GM12878 (cell line): ENCODE measurements around the gene MRTFB. TPM values are rescaled to one million over a fixed set of nuclear protein-coding genes. Genes with fewer than 3 reads are reported as not detected.

Experiments
- ATAC-seq: fragments of 200-7000 bp; cut with Tn5 transposase; 3 replicates; pipeline ENCODE4 v1.9.1; 2020; ENCODE audit warnings: mild to moderate bottlenecking, moderate library complexity
- BruUV-seq: library from RNA; stranded (reverse); fragments of 400-500 nt; replicated peaks from 2 replicates; lab custom pipeline; 2021; lab: Mats Ljungman, UMichigan
- CTCF ChIA-PET: fragments of 300-600 bp; sonication (Branson Sonifier 250); formaldehyde crosslinking; extraction: SDS; loops from one replicate; lab custom pipeline; 2021; ENCODE audit warnings: inconsistent platforms; lab: Yijun Ruan, JAX
- POLR2A ChIA-PET: fragments of 350-600 bp; formaldehyde crosslinking; extraction: SDS; loops from one replicate; lab custom pipeline; 2021; ENCODE audit warnings: inconsistent platforms; lab: Charles Lee
- RAD21 ChIA-PET: fragments of 300-600 bp; sonication (Branson Sonifier 250); formaldehyde crosslinking; loops from one replicate; lab custom pipeline; 2023; ENCODE audit warnings: antibody characterized with exemption; ENCODE audit not compliant: unreplicated experiment; lab: Charles Lee
- SMC1A ChIA-PET: fragments of 300-600 bp; sonication (Branson Sonifier 250); formaldehyde crosslinking; loops from one replicate; lab custom pipeline; 2023; ENCODE audit not compliant: unreplicated experiment, uncharacterized antibody; lab: Charles Lee
- DNase-seq: peaks from one replicate; pipeline ENCODE4 v3.0.0-alpha.2; 2011; ENCODE audit warnings: low read depth, low spot score
- FAIRE-seq: peaks from 3 replicates; lab custom pipeline; 2011; peaks lifted over from hg19 to GRCh38; lab: Jason Lieb, UNC
- H2AFZ ChIP-seq: 2 replicates; pipeline ENCODE4 v1.6.0; 2011; ENCODE audit warnings: low read depth, low read length, control low read depth; ENCODE audit not compliant: control insufficient read depth
- H3K27ac ChIP-seq: 2 replicates; pipeline ENCODE4 v1.5.1; 2011; ENCODE audit warnings: control low read depth; ENCODE audit not compliant: control insufficient read depth, insufficient read depth
- H3K27me3 ChIP-seq, 2 experiments: replicated peaks in 1 of 2; 2 replicates each; pipeline versions ENCODE4 v1.6.0 to v1.6.1; 2011; ENCODE audit warnings: low read length in 1 of 2; ENCODE audit not compliant: control insufficient read depth in 2 of 2, insufficient read depth in 2 of 2
- H3K36me3 ChIP-seq, 2 experiments: 2 replicates each; pipeline ENCODE4 v1.5.1; 2011; ENCODE audit warnings: low read length in 1 of 2; ENCODE audit not compliant: control insufficient read depth in 2 of 2, insufficient read depth in 2 of 2
- H3K4me1 ChIP-seq: 2 replicates; pipeline ENCODE4 v1.6.1; 2011; ENCODE audit warnings: mild to moderate bottlenecking, low read length, moderate library complexity, mixed read lengths; ENCODE audit not compliant: control insufficient read depth, insufficient read depth
- H3K4me2 ChIP-seq: 2 replicates; pipeline ENCODE4 v1.6.0; 2011; ENCODE audit warnings: control low read depth; ENCODE audit not compliant: control insufficient read depth, insufficient read depth
- H3K4me3 ChIP-seq: fragments of 200-600 bp; sonication (generic); 2 replicates; pipeline ENCODE4 v1.5.1; 2016
- H3K79me2 ChIP-seq: 2 replicates; pipeline ENCODE4 v1.6.0; 2011; ENCODE audit warnings: low read length; ENCODE audit not compliant: control insufficient read depth, insufficient read depth
- H3K9ac ChIP-seq: 2 replicates; pipeline ENCODE4 v1.8.0; 2011; ENCODE audit warnings: low read length, control low read depth, mixed read lengths; ENCODE audit not compliant: control insufficient read depth, insufficient read depth
- H3K9me3 ChIP-seq: replicated peaks from 3 replicates; pipeline ENCODE4 v1.5.1; 2011; ENCODE audit warnings: mild to moderate bottlenecking, low read length; ENCODE audit not compliant: control insufficient read depth, insufficient read depth
- H4K20me1 ChIP-seq: 2 replicates; pipeline ENCODE4 v1.6.0; 2011; ENCODE audit not compliant: control insufficient read depth, insufficient read depth
- EP300 ChIP-seq, 2 experiments: fragments of 150-350 bp in 1 of 2; IDR thresholded peaks; 2 replicates each; pipeline ENCODE4 v1.6.1; 2011 to 2012; ENCODE audit warnings: low read depth in 2 of 2, low read length in 2 of 2, borderline replicate concordance in 1 of 2, improper control_type of control experiment in 1 of 2, inconsistent platforms in 1 of 2; ENCODE audit not compliant: control insufficient read depth in 1 of 2
- POLR2A ChIP-seq: IDR thresholded peaks from 2 replicates; pipeline ENCODE4 v1.6.1; 2011; ENCODE audit warnings: low read depth, mild to moderate bottlenecking, low read length
- WGBS: methylation state at CpG from one replicate; pipeline ENCODE4 v1.1.6; 2016; ENCODE audit warnings: low lambda C conversion rate; ENCODE audit not compliant: insufficient replicate concordance, insufficient coverage; ENCODE audit errors: missing lambda C conversion rate; 5-methylcytosine and 5-hydroxymethylcytosine counted together
- in situ Hi-C: fragments of 300-500 bp; cut with MboI; formaldehyde crosslinking; loops from 9 replicates; pipeline ENCODE4 v1.14.3; 2018; ENCODE audit warnings: mixed read lengths
- intact Hi-C: fragments of 100-400 bp; cut with micrococcal nuclease; formaldehyde crosslinking; loops from one replicate; pipeline ENCODE4 v1.14.2; 2022; ENCODE audit not compliant: unreplicated experiment
- polyA plus RNA-seq, 11 experiments: library from polyadenylated mRNA; depleted of rRNA in 4 of 11; unstranded in 6 of 11; stranded (reverse) in 5 of 11; fragments of >200 nt; fragmentation: Nextera tagmentation in 4 of 11; fragmentation: Illumina TruSeq in 1 of 11; extraction: Ambion mirVana in 4 of 11; extraction: Trizol in 1 of 11; gene quantifications; 1 replicate in 1 of 11; 2 replicates in 10 of 11; pipeline versions ENCODE4 v1.2.1 to v1.2.3, GENCODE V29; 2011 to 2016; ENCODE audit warnings: inconsistent platforms in 2 of 11, missing spikeins in 2 of 11, low read depth in 1 of 11
- total RNA-seq, 4 experiments: library from RNA; depleted of rRNA in 3 of 4; stranded (reverse); fragments of >200 nt in 3 of 4; fragmentation: Illumina TruSeq in 1 of 4; extraction: Trizol in 1 of 4; gene quantifications; 2 replicates each; pipeline versions ENCODE4 v1.2.1 to v1.2.3, GENCODE V29; 2013 to 2021
- TF ChIP-seq, protein P1 (sequence below): fragments of 450-650 bp; IDR thresholded peaks from 2 replicates; pipeline ENCODE4 v1.6.1; 2016; ENCODE audit warnings: mild to moderate bottlenecking, moderate library complexity, borderline replicate concordance
- TF ChIP-seq, protein P2 (sequence below): fragments of 450-650 bp; IDR thresholded peaks from 2 replicates; pipeline ENCODE4 v1.6.1; 2018; ENCODE audit warnings: mild to moderate bottlenecking, low read depth, moderate library complexity; ENCODE audit not compliant: partially characterized antibody

The MRTFB gene
- total and polyA plus RNA-seq, 10 of the 15 experiments (the other 5 are each of a cell fraction or from before 2014, with no cell fraction given), result 2.1 to 14.3 (median 8.0) TPM

DNA sequence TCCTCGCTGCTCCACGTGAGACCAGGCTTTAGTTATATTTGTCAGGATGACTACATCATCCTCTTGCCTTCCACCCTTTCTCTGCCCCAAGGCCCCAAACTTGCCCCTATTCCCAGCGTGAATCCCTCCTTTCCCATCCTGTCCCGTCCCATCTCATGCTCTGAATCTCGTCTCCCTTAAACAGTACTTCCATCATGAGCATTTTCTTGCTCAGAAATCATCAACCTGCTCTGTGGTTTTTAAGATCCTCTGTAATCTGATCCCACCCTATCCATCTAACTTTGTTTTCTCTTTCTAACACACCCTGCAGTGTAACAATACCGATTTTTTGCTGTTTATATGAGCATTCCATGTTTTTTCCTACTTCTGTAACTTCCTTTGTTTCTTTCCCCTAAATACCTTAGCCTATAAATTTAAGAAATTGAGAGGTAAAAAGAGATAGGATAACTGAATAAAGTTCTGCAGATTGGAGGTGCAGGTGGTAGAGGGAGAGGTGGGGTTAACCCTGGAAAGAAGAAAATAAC lies 39.7 kb downstream of the MRTFB start:
- ChIA-PET SMC1A (interaction anchor here (1.9 kb wide), 1 partner anchor 10 kb away, joined by 12 read pairs; no protein-coding TSS in a partner anchor), POLR2A (interaction anchor here (1.0 kb wide), 1 partner anchor 9 kb away, joined by 5 read pairs; no protein-coding TSS in a partner anchor), RAD21 (no interaction called here), CTCF (interaction anchor here (1.1 kb wide), 2 partner anchors 10 to 14 kb away, joined by 3 to 4 read pairs; no protein-coding TSS in a partner anchor)
- H3K9me3 ChIP-seq, result no peaks in the 10 kb centered on the region
- H3K36me3 ChIP-seq, result no peaks in the 10 kb centered on the region
- no peak overlapping the region for H3K4me3 ChIP-seq
- H3K27ac ChIP-seq, result no peak overlapping the region
- no peaks in the 10 kb centered on the region for H3K27me3 ChIP-seq
- TF ChIP-seq, protein P1, sequence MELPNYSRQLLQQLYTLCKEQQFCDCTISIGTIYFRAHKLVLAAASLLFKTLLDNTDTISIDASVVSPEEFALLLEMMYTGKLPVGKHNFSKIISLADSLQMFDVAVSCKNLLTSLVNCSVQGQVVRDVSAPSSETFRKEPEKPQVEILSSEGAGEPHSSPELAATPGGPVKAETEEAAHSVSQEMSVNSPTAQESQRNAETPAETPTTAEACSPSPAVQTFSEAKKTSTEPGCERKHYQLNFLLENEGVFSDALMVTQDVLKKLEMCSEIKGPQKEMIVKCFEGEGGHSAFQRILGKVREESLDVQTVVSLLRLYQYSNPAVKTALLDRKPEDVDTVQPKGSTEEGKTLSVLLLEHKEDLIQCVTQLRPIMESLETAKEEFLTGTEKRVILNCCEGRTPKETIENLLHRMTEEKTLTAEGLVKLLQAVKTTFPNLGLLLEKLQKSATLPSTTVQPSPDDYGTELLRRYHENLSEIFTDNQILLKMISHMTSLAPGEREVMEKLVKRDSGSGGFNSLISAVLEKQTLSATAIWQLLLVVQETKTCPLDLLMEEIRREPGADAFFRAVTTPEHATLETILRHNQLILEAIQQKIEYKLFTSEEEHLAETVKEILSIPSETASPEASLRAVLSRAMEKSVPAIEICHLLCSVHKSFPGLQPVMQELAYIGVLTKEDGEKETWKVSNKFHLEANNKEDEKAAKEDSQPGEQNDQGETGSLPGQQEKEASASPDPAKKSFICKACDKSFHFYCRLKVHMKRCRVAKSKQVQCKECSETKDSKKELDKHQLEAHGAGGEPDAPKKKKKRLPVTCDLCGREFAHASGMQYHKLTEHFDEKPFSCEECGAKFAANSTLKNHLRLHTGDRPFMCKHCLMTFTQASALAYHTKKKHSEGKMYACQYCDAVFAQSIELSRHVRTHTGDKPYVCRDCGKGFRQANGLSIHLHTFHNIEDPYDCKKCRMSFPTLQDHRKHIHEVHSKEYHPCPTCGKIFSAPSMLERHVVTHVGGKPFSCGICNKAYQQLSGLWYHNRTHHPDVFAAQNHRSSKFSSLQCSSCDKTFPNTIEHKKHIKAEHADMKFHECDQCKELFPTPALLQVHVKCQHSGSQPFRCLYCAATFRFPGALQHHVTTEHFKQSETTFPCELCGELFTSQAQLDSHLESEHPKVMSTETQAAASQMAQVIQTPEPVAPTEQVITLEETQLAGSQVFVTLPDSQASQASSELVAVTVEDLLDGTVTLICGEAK, result no peak
- TF ChIP-seq POLR2A, result no peak
- TF ChIP-seq, protein P2, sequence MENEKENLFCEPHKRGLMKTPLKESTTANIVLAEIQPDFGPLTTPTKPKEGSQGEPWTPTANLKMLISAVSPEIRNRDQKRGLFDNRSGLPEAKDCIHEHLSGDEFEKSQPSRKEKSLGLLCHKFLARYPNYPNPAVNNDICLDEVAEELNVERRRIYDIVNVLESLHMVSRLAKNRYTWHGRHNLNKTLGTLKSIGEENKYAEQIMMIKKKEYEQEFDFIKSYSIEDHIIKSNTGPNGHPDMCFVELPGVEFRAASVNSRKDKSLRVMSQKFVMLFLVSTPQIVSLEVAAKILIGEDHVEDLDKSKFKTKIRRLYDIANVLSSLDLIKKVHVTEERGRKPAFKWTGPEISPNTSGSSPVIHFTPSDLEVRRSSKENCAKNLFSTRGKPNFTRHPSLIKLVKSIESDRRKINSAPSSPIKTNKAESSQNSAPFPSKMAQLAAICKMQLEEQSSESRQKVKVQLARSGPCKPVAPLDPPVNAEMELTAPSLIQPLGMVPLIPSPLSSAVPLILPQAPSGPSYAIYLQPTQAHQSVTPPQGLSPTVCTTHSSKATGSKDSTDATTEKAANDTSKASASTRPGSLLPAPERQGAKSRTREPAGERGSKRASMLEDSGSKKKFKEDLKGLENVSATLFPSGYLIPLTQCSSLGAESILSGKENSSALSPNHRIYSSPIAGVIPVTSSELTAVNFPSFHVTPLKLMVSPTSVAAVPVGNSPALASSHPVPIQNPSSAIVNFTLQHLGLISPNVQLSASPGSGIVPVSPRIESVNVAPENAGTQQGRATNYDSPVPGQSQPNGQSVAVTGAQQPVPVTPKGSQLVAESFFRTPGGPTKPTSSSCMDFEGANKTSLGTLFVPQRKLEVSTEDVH, result no peak
- no peak for TF ChIP-seq EP300 (IDR thresholded peaks at IDR 0.05; ENCODE audit: borderline replicate concordance in 1 of 2, control insufficient read depth in 1 of 2, low read depth in 2 of 2, low read length in 2 of 2)
- no peak for FAIRE-seq
- no peaks in the 10 kb centered on the region for H3K4me1 ChIP-seq
- no peak for ATAC-seq
- no peak overlapping the region for H3K9ac ChIP-seq
- no peak for DNase-seq
- no peaks in the 10 kb centered on the region for H4K20me1 ChIP-seq
- in situ Hi-C loops, result no loop called here
- WGBS, result 87% methylated on average over 6 of the region's 6 CpGs
- H3K4me2 ChIP-seq, result no peak overlapping the region
- no peak overlapping the region for H2AFZ ChIP-seq
- intact Hi-C loops, result no loop called here
- no TSS peak for BruUV-seq
- H3K79me2 ChIP-seq, result no peaks in the 10 kb centered on the region
